CD14-positive monocyte (primary cell): ENCODE results near the gene NEMP2. TPM values are rescaled to one million over a fixed set of nuclear protein-coding genes. Genes with fewer than 3 reads are reported as not detected.

Experiments used
- DNase-seq, 3 donors: peaks; one replicate each; pipeline ENCODE4 v3.0.0-alpha.2; 2011 to 2022
- H2AFZ ChIP-seq: 2 replicates; pipeline ENCODE4 v1.6.0; 2012; ENCODE audit warnings: mild to moderate bottlenecking, low read depth, low read length, inconsistent platforms; ENCODE audit not compliant: insufficient read depth, poor library complexity, severe bottlenecking
- H3K27ac ChIP-seq, 2 donors: 1 replicate in 1 of 2; 2 replicates in 1 of 2; pipeline ENCODE4 v1.5.1; 2012 to 2013; ENCODE audit warnings: low read length in 2 of 2, control low read depth in 1 of 2, inconsistent platforms in 1 of 2, low read depth in 1 of 2, mild to moderate bottlenecking in 1 of 2
- H3K27me3 ChIP-seq, 2 donors: one replicate each; pipeline versions ENCODE4 v1.6.0 to v1.6.1; 2011 to 2013; ENCODE audit warnings: low read length in 2 of 2; ENCODE audit not compliant: control insufficient read depth in 2 of 2, insufficient read depth in 2 of 2
- H3K36me3 ChIP-seq, 2 donors: replicated peaks in 1 of 2; 1 replicate in 1 of 2; 2 replicates in 1 of 2; pipeline versions ENCODE4 v1.5.1 to v1.6.1; 2012 to 2013; ENCODE audit warnings: low read length in 2 of 2, control low read depth in 1 of 2, inconsistent platforms in 1 of 2, mild to moderate bottlenecking in 1 of 2; ENCODE audit not compliant: insufficient read depth in 2 of 2, control insufficient read depth in 1 of 2
- H3K4me1 ChIP-seq, 2 donors: 1 replicate in 1 of 2; 2 replicates in 1 of 2; pipeline versions ENCODE4 v1.5.1 to v1.6.1; 2012 to 2013; ENCODE audit warnings: low read length in 2 of 2, control low read depth in 1 of 2, inconsistent platforms in 1 of 2, mild to moderate bottlenecking in 1 of 2, moderate library complexity in 1 of 2; ENCODE audit not compliant: insufficient read depth in 2 of 2, control insufficient read depth in 1 of 2
- H3K4me2 ChIP-seq: replicated peaks from 2 replicates; pipeline ENCODE3; 2012; ENCODE audit warnings: low read length, moderate library complexity, mild to moderate bottlenecking; ENCODE audit not compliant: poor library complexity, severe bottlenecking; ENCODE audit errors: extremely low read depth
- H3K4me3 ChIP-seq, 3 experiments: fragments of 200-600 bp in 1 of 3; sonication (generic) in 1 of 3; replicated peaks in 1 of 3; 1 replicate in 2 of 3; 2 replicates in 1 of 3; pipeline ENCODE4 v1.5.1; 2011 to 2013; ENCODE audit warnings: low read length in 3 of 3, mild to moderate bottlenecking in 3 of 3, control low read depth in 2 of 3, low read depth in 2 of 3, inconsistent platforms in 1 of 3, moderate library complexity in 1 of 3
- H3K79me2 ChIP-seq: 2 replicates; pipeline ENCODE4 v1.6.0; 2012; ENCODE audit warnings: mild to moderate bottlenecking, control low read depth, inconsistent platforms, low read length, moderate library complexity; ENCODE audit not compliant: insufficient read depth
- H3K9ac ChIP-seq: 2 replicates; pipeline ENCODE4 v1.6.0; 2017; ENCODE audit warnings: low read length, mild to moderate bottlenecking; ENCODE audit not compliant: insufficient read depth, poor library complexity, severe bottlenecking
- H3K9me3 ChIP-seq, 2 donors: replicated peaks in 1 of 2; 1 replicate in 1 of 2; 2 replicates in 1 of 2; pipeline versions ENCODE4 v1.5.1 to v1.6.1; 2012 to 2013; ENCODE audit warnings: low read length in 2 of 2, control low read depth in 1 of 2; ENCODE audit not compliant: control insufficient read depth in 1 of 2, insufficient read depth in 1 of 2
- H4K20me1 ChIP-seq: 2 replicates; pipeline ENCODE4 v1.6.0; 2012; ENCODE audit warnings: mild to moderate bottlenecking, low read length, control low read depth, moderate library complexity; ENCODE audit not compliant: insufficient read depth
- H3K27ac Mint-ChIP-seq, 7 donors: one replicate each; pipeline ENCODE4 v1.8.0; 2020; ENCODE audit warnings: mild to moderate bottlenecking in 7 of 7, mixed read lengths in 7 of 7, moderate library complexity in 6 of 7, inconsistent platforms in 2 of 7
- H3K27me3 Mint-ChIP-seq, 3 donors: one replicate each; pipeline ENCODE4 v1.8.0; 2021 to 2022; ENCODE audit warnings: low read depth in 3 of 3, mild to moderate bottlenecking in 3 of 3, mixed read lengths in 3 of 3, moderate library complexity in 3 of 3, inconsistent platforms in 1 of 3
- H3K36me3 Mint-ChIP-seq, 2 donors: one replicate each; pipeline ENCODE4 v1.8.0; 2020; ENCODE audit warnings: mixed read lengths in 2 of 2, inconsistent platforms in 1 of 2, mild to moderate bottlenecking in 1 of 2
- H3K4me1 Mint-ChIP-seq: one replicate; pipeline ENCODE4 v1.8.0; 2020; ENCODE audit warnings: mild to moderate bottlenecking, mixed read lengths
- H3K4me3 Mint-ChIP-seq, 2 donors: one replicate each; pipeline ENCODE4 v1.8.0; 2020; ENCODE audit warnings: mild to moderate bottlenecking in 2 of 2, mixed read lengths in 2 of 2, moderate library complexity in 1 of 2
- H3K9me3 Mint-ChIP-seq, 7 donors: one replicate each; pipeline ENCODE4 v1.8.0; 2020 to 2022; ENCODE audit warnings: mixed read lengths in 7 of 7, mild to moderate bottlenecking in 6 of 7, moderate library complexity in 6 of 7, inconsistent platforms in 2 of 7
- WGBS: methylation state at CpG from one replicate; pipeline ENCODE4 v1.1.5; 2013; ENCODE audit warnings: missing lambda C conversion rate; ENCODE audit not compliant: insufficient coverage; 5-methylcytosine and 5-hydroxymethylcytosine counted together
- intact Hi-C, 2 donors: fragments of 100-400 bp; cut with micrococcal nuclease; formaldehyde crosslinking; loops; one replicate each; pipeline versions ENCODE4 v1.15.0 to v1.15.1; 2023
- polyA plus RNA-seq, 3 donors: library from polyadenylated mRNA; depleted of rRNA in 1 of 3; unstranded in 2 of 3; stranded (reverse) in 1 of 3; fragments of 300-500 nt in 2 of 3; fragments of >200 nt in 1 of 3; fragmentation: Illumina TruSeq in 2 of 3; gene quantifications; 1 replicate in 2 of 3; 2 replicates in 1 of 3; pipeline ENCODE4 v1.2.3, GENCODE V29; 2012 to 2021
- TF ChIP-seq, protein P1 (sequence below): fragments of 200-600 bp; IDR thresholded peaks from one replicate; pipeline ENCODE4 v1.8.0; 2022; ENCODE audit warnings: antibody characterized with exemption, mild to moderate bottlenecking

Gene NEMP2
- polyA plus RNA-seq, 3 donors, result 0.44 to 2.5 (median 1.5) TPM

DNA sequence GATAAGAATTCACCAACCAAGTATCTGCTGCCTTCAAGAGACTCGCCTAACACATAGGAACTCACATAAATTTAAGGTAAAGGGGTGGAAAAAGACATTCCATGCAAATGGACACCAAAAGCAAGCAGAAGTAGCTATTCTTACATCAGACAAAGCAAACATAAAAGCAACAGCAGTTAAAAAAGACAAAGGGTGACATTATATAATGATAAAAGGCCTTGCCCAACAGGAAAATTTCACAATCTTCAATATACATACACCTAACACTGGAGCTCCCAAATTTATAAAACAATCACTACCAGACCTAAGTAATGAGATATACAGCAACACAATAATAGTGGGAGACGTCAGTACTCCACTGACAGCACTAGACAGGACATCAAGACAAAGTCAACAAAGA, 41.4 kb downstream of the NEMP2 start:
- peaks cover 8 to 18% (median 9%) of the 10 kb centered on the region in 7 donors for H3K9me3 Mint-ChIP-seq

DNA sequence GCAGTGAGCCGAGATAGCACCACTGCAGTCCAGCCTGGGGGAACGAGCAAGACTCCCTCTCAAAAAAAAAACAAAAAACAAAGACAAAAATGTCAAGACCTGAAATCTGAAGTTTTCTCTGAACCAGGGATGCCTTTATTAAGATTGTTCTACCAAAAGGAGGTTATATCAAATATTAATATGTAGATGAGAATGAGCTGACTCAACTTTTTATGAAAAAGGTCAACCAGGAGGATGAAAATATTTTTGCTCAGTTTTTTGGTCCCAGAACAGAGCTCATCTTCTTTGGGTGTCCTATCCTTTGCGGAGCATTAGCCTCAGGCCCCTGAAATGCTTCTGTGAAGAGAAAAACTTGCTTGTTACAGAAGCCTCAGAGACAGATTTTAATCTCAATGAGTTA, 44.0 kb downstream of the NEMP2 start:
- Mint-ChIP-seq H3K4me1 (peaks cover 4% of the 10 kb centered on the region), H3K9me3 (peaks cover 8 to 15% (median 9%) of the 10 kb centered on the region in 7 donors), H3K4me3 (no peak overlapping the region), H3K36me3 (peaks cover 59 to 60% of the 10 kb centered on the region in 2 donors), H3K27ac (peak overlapping the region in 1 of 7 donors; percentile 24), H3K27me3 (no peaks in the 10 kb centered on the region)
- no peaks in the 10 kb centered on the region for H3K9me3 ChIP-seq
- WGBS, result 100% methylated on average over 1 of the region's 3 CpGs
- H3K4me3 ChIP-seq, result no peak overlapping the region
- H2AFZ ChIP-seq, result no peak overlapping the region
- H3K27me3 ChIP-seq, result no peaks in the 10 kb centered on the region
- no peak overlapping the region for H3K4me2 ChIP-seq
- intact Hi-C loops, result no loop called here
- no peaks in the 10 kb centered on the region for H4K20me1 ChIP-seq
- no peak overlapping the region for H3K27ac ChIP-seq
- H3K36me3 ChIP-seq, result peaks cover 26 to 55% of the 10 kb centered on the region in 2 donors
- no peak overlapping the region for H3K9ac ChIP-seq
- H3K79me2 ChIP-seq, result no peaks in the 10 kb centered on the region
- no peak for DNase-seq
- H3K4me1 ChIP-seq, result no peaks in the 10 kb centered on the region
- TF ChIP-seq, protein P1, sequence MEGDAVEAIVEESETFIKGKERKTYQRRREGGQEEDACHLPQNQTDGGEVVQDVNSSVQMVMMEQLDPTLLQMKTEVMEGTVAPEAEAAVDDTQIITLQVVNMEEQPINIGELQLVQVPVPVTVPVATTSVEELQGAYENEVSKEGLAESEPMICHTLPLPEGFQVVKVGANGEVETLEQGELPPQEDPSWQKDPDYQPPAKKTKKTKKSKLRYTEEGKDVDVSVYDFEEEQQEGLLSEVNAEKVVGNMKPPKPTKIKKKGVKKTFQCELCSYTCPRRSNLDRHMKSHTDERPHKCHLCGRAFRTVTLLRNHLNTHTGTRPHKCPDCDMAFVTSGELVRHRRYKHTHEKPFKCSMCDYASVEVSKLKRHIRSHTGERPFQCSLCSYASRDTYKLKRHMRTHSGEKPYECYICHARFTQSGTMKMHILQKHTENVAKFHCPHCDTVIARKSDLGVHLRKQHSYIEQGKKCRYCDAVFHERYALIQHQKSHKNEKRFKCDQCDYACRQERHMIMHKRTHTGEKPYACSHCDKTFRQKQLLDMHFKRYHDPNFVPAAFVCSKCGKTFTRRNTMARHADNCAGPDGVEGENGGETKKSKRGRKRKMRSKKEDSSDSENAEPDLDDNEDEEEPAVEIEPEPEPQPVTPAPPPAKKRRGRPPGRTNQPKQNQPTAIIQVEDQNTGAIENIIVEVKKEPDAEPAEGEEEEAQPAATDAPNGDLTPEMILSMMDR, result no peak

More for the DNA sequence above, 41.4 kb downstream of the NEMP2 start:
- Histone ChIP-seq H3K4me3 (no peak overlapping the region), H3K4me2 (no peak overlapping the region), H2AFZ (no peak overlapping the region), H3K9ac (no peak overlapping the region), H3K79me2 (no peaks in the 10 kb centered on the region), H3K36me3 (peaks cover 36 to 52% of the 10 kb centered on the region in 2 donors), H3K4me1 (no peaks in the 10 kb centered on the region), H3K27ac (no peak overlapping the region), H4K20me1 (no peaks in the 10 kb centered on the region), H3K27me3 (no peaks in the 10 kb centered on the region), H3K9me3 (no peaks in the 10 kb centered on the region)
- peaks cover 4% of the 10 kb centered on the region for H3K4me1 Mint-ChIP-seq
- no CpG with 5 or more reads among the region's 2 CpGs for WGBS
- H3K4me3 Mint-ChIP-seq, result no peak overlapping the region
- no peak for DNase-seq
- intact Hi-C loops, result no loop called here
- H3K27me3 Mint-ChIP-seq, result no peaks in the 10 kb centered on the region
- no peak overlapping the region for H3K27ac Mint-ChIP-seq
- TF ChIP-seq, protein P1, result no peak
- peaks cover 64 to 66% of the 10 kb centered on the region in 2 donors for H3K36me3 Mint-ChIP-seq
